Endothelial cell of umbilical vein (primary cell): Measurements from ENCODE around the gene TBC1D17. TPM values are rescaled to one million over a fixed set of nuclear protein-coding genes. Genes with fewer than 3 reads are reported as not detected.

Experiments
- BruUV-seq: library from RNA; stranded (reverse); fragments of 400-500 nt; replicated peaks from 2 replicates; lab custom pipeline; 2021; lab: Mats Ljungman, UMichigan
- CTCF ChIA-PET: fragments of 300-600, 350-600 bp; sonication (Branson Sonifier 250); formaldehyde crosslinking; loops from one replicate; lab custom pipeline; 2021; ENCODE audit warnings: antibody characterized with exemption, inconsistent platforms; lab: Charles Lee
- POLR2A ChIA-PET: fragments of 300-600, 350-600 bp; sonication (Branson Sonifier 250); formaldehyde crosslinking; loops from one replicate; lab custom pipeline; 2021; ENCODE audit warnings: antibody characterized with exemption, inconsistent platforms; lab: Charles Lee
- DNase-seq: peaks from one replicate; pipeline ENCODE4 v3.0.0-alpha.2; 2011; ENCODE audit warnings: low read depth, low spot score
- FAIRE-seq: peaks from 2 replicates; lab custom pipeline; 2011; peaks lifted over from hg19 to GRCh38; lab: Jason Lieb, UNC
- H2AFZ ChIP-seq: 2 replicates; pipeline ENCODE4 v1.6.0; 2012; ENCODE audit warnings: low read depth, low read length, control low read depth, inconsistent platforms
- H3K27ac ChIP-seq: 2 replicates; pipeline ENCODE4 v1.5.1; 2011; ENCODE audit warnings: low read depth, mild to moderate bottlenecking, control low read depth, low read length, moderate library complexity; ENCODE audit not compliant: insufficient read depth
- H3K27me3 ChIP-seq, 2 experiments: 2 replicates each; pipeline versions ENCODE4 v1.6.0 to v1.6.1; 2011; ENCODE audit warnings: low read length in 2 of 2, mixed read lengths in 1 of 2; ENCODE audit not compliant: control insufficient read depth in 2 of 2, insufficient read depth in 2 of 2
- H3K36me3 ChIP-seq, 2 experiments: 2 replicates in 1 of 2; 3 replicates in 1 of 2; pipeline ENCODE4 v1.5.1; 2011; ENCODE audit warnings: low read length in 2 of 2, mild to moderate bottlenecking in 1 of 2, moderate library complexity in 1 of 2; ENCODE audit not compliant: control insufficient read depth in 2 of 2, insufficient read depth in 2 of 2; ENCODE audit errors: extremely low read depth in 1 of 2
- H3K4me1 ChIP-seq: 3 replicates; pipeline ENCODE4 v1.5.1; 2011; ENCODE audit warnings: mild to moderate bottlenecking, low read length; ENCODE audit not compliant: control insufficient read depth, insufficient read depth; ENCODE audit errors: extremely low read depth
- H3K4me2 ChIP-seq: 2 replicates; pipeline ENCODE4 v1.6.1; 2011; ENCODE audit warnings: low read length, control low read depth, mixed read lengths; ENCODE audit not compliant: insufficient read depth
- H3K4me3 ChIP-seq, 3 experiments: fragments of 200-600 bp in 1 of 3; sonication (generic), shearing (Covaris generic) in 1 of 3; replicated peaks in 1 of 3; 2 replicates each; pipeline ENCODE4 v1.5.1; 2011 to 2016; ENCODE audit warnings: control low read depth in 3 of 3, low read length in 3 of 3, mild to moderate bottlenecking in 2 of 3, inconsistent platforms in 1 of 3, low read depth in 1 of 3, moderate library complexity in 1 of 3; ENCODE audit not compliant: insufficient read depth in 1 of 3
- H3K79me2 ChIP-seq: 2 replicates; pipeline ENCODE4 v1.6.0; 2012; ENCODE audit warnings: low read length, inconsistent platforms; ENCODE audit not compliant: control insufficient read depth, insufficient read depth
- H3K9ac ChIP-seq: replicated peaks from 2 replicates; pipeline ENCODE3; 2011; ENCODE audit warnings: low read length, control low read depth; ENCODE audit not compliant: insufficient read depth; ENCODE audit errors: extremely low read depth
- H3K9me1 ChIP-seq: replicated peaks from 3 replicates; pipeline ENCODE4 v1.6.0; 2011; ENCODE audit warnings: mild to moderate bottlenecking, low read length; ENCODE audit not compliant: control insufficient read depth, insufficient read depth; ENCODE audit errors: extremely low read depth
- H3K9me3 ChIP-seq: replicated peaks from 2 replicates; pipeline ENCODE4 v1.5.1; 2012; ENCODE audit warnings: low read length, inconsistent platforms; ENCODE audit not compliant: control insufficient read depth, insufficient read depth
- H4K20me1 ChIP-seq: replicated peaks from 2 replicates; pipeline ENCODE3; 2011; ENCODE audit warnings: mild to moderate bottlenecking, low read length; ENCODE audit not compliant: control insufficient read depth, insufficient read depth; ENCODE audit errors: extremely low read depth
- EZH2 ChIP-seq: IDR thresholded peaks from 2 replicates; pipeline ENCODE4 v1.6.1; 2012; ENCODE audit warnings: borderline replicate concordance, low read depth, mild to moderate bottlenecking, moderate library complexity, low read length, inconsistent platforms; ENCODE audit not compliant: severe bottlenecking
- FOS ChIP-seq: IDR thresholded peaks from 2 replicates; pipeline ENCODE4 v1.6.1; 2011; ENCODE audit warnings: mild to moderate bottlenecking, low read length, moderate library complexity, borderline replicate concordance; ENCODE audit not compliant: insufficient read depth
- GATA2 ChIP-seq: IDR thresholded peaks from 2 replicates; pipeline ENCODE4 v1.7.0; 2011; ENCODE audit warnings: low read depth, mild to moderate bottlenecking, moderate library complexity, mixed read lengths, low read length; ENCODE audit not compliant: insufficient read length, insufficient read depth
- JUN ChIP-seq: IDR thresholded peaks from 2 replicates; pipeline ENCODE4 v1.6.1; 2011; ENCODE audit warnings: borderline replicate concordance, low read depth; ENCODE audit not compliant: insufficient read length, insufficient read depth
- MAX ChIP-seq: IDR thresholded peaks from 2 replicates; pipeline ENCODE4 v1.6.1; 2011; ENCODE audit not compliant: insufficient read depth, insufficient read length
- MYC ChIP-seq: IDR thresholded peaks from one replicate; pipeline ENCODE4 v1.6.1; 2011; ENCODE audit warnings: mild to moderate bottlenecking, low read depth, low read length
- POLR2A ChIP-seq: IDR thresholded peaks from 2 replicates; pipeline ENCODE4 v1.6.1; 2012; ENCODE audit warnings: low read depth, mild to moderate bottlenecking, control low read depth, low read length
- POLR2AphosphoS5 ChIP-seq: IDR thresholded peaks from 2 replicates; pipeline ENCODE4 v1.6.1; 2012; ENCODE audit warnings: low read depth, mild to moderate bottlenecking, control low read depth, low read length, moderate library complexity; ENCODE audit not compliant: insufficient read depth
- dilution Hi-C: fragments of 300-500 bp; cut with MboI; formaldehyde crosslinking; loops from one replicate; pipeline ENCODE4 v1.15.0; 2019; ENCODE audit warnings: low sequenced_read_pairs; ENCODE audit not compliant: extremely low pct_ligation_motif_present
- intact Hi-C: fragments of 100-400 bp; cut with micrococcal nuclease; formaldehyde crosslinking; loops from one replicate; pipeline ENCODE4 v1.10.0; 2022
- polyA plus RNA-seq, 4 experiments: library from polyadenylated mRNA; depleted of rRNA in 3 of 4; stranded (reverse) in 3 of 4; unstranded in 1 of 4; fragments of >200 nt; gene quantifications; 2 replicates each; pipeline versions ENCODE4 v1.2.1 to v1.2.3, GENCODE V29; 2011 to 2012; ENCODE audit warnings: missing spikeins in 1 of 4
- total RNA-seq: library from RNA; stranded (reverse); gene quantifications from 2 replicates; pipeline ENCODE4 v1.2.3, GENCODE V29; 2021
- TF ChIP-seq, protein P1 (sequence below), 2 donors: IDR thresholded peaks; 1 replicate in 1 of 2; 2 replicates in 1 of 2; pipeline ENCODE4 v1.5.1; 2011; ENCODE audit warnings: low read length in 2 of 2, mild to moderate bottlenecking in 2 of 2, moderate library complexity in 2 of 2, control low read depth in 1 of 2, inconsistent platforms in 1 of 2, low read depth in 1 of 2; ENCODE audit not compliant: insufficient read depth in 1 of 2; ENCODE audit errors: extremely low read depth in 1 of 2

The TBC1D17 gene
- total and polyA plus RNA-seq, 2 donors (not counting 3 experiments of a cell fraction or from before 2014, with no cell fraction given): 34.2 to 39.3 TPM

DNA sequence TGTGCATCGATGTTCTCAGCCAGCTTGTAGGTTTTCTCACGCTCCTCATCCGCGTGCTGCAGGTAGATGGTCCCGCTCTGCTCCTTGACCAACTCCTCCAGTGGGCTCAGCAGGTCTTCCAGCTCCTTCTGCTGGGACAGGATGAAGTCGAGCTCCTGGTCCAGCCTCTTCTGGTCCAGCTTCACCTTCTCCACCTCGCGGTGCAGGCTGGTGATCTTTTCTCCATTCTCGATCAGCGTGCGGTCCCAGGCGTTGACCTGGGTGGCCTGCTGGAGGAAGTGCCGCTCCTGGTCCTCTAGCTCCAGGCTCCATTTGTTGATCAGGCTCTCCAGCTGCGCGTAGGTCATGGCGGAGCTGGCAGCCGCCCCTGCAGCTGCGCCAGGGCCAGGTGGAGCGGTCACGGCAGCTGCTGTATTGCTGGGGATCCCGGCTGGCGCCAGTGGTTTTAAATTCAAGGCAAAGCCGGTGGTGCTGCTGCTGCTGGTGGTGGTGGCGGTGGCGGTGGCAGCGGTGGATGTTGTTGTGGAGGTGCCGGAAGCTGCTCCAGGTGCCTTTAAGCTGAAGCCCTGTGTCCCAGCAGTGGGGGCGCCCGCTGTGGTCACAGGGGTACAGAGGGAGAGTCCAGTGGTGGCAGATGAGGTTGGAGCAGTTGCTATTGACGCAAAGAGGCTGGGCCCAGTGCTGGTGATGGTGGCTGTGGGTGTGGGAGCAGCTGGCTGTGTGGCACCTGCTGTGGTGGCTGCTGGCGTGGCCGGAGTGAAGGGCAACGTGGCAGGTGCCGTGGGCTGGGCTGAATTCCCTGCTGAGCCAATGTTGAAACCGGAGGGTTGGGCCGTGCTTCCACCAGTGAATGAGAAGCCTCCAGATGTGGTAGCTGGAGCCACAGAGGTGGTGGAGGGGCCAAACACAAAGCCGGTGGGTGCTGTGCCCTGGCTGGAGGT, 31.2 kb downstream of the TBC1D17 start:
- Histone ChIP-seq H3K36me3 (peaks cover 6 to 23% of the 10 kb centered on the region in 2 experiments), H3K4me2 (no peak overlapping the region), H4K20me1 (no peaks in the 10 kb centered on the region), H3K9ac (no peak overlapping the region), H2AFZ (no peak overlapping the region), H3K4me3 (no peak overlapping the region), H3K9me1 (no peaks in the 10 kb centered on the region), H3K27me3 (no peaks in the 10 kb centered on the region), H3K9me3 (no peaks in the 10 kb centered on the region), H3K4me1 (no peaks in the 10 kb centered on the region), H3K27ac (no peak overlapping the region), H3K79me2 (no peaks in the 10 kb centered on the region)
- intact Hi-C loops (no loop called here), dilution Hi-C loops (no loop called here)
- no peak for TF ChIP-seq MYC
- no peak for TF ChIP-seq FOS
- no peak for TF ChIP-seq JUN
- TF ChIP-seq POLR2AphosphoS5: no peak
- TF ChIP-seq MAX: no peak
- TF ChIP-seq EZH2: no peak
- TF ChIP-seq, protein P1, sequence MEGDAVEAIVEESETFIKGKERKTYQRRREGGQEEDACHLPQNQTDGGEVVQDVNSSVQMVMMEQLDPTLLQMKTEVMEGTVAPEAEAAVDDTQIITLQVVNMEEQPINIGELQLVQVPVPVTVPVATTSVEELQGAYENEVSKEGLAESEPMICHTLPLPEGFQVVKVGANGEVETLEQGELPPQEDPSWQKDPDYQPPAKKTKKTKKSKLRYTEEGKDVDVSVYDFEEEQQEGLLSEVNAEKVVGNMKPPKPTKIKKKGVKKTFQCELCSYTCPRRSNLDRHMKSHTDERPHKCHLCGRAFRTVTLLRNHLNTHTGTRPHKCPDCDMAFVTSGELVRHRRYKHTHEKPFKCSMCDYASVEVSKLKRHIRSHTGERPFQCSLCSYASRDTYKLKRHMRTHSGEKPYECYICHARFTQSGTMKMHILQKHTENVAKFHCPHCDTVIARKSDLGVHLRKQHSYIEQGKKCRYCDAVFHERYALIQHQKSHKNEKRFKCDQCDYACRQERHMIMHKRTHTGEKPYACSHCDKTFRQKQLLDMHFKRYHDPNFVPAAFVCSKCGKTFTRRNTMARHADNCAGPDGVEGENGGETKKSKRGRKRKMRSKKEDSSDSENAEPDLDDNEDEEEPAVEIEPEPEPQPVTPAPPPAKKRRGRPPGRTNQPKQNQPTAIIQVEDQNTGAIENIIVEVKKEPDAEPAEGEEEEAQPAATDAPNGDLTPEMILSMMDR (IDR thresholded peaks at IDR 0.05; ENCODE audit: extremely low read depth in 1 of 2, insufficient read depth in 1 of 2, low read depth in 1 of 2, low read length in 2 of 2): no peak
- no peak for TF ChIP-seq POLR2A
- TF ChIP-seq GATA2: no peak
- TSS peak; percentile 18 for BruUV-seq
- POLR2A ChIA-PET: no interaction called here
- CTCF ChIA-PET: no interaction called here
- FAIRE-seq (no peak), DNase-seq (no peak)
